ENCODE data around the gene ZC3H6.

Gene ZC3H6

GRCh38 chr2:112305132-112305531, 29.7 kb downstream of the ZC3H6 start:
- Histone ChIP-seq H3K4me2 (ENCODE audit: insufficient read depth, low read length, poor library complexity, severe bottlenecking) (no peak overlapping the region), H4K91ac (ENCODE audit: low read depth, low read length, poor library complexity) (no peak overlapping the region), H3K4me3 (ENCODE audit: low read length in 2 of 2) (no peak overlapping the region), H3K18ac (ENCODE audit: low read length) (no peak overlapping the region), H2AK5ac (ENCODE audit: low read depth, low read length) (no peak overlapping the region), H3K9ac (ENCODE audit: low read depth, low read length, poor library complexity) (no peak overlapping the region), H2AFZ (ENCODE audit: low read length) (no peak overlapping the region), H3K79me1 (ENCODE audit: low read depth, low read length) (no peaks in the 10 kb centered on the region), H3K27ac (replicated peaks; ENCODE audit: low read length) (no peak overlapping the region), H3K36me3 (replicated peaks in 1 of 2; ENCODE audit: control insufficient read depth in 2 of 2, insufficient read depth in 2 of 2, low read length in 2 of 2) (peaks cover 0 to 10% of the 10 kb centered on the region in 2 donors), H3K23ac (ENCODE audit: low read depth, low read length, poor library complexity) (no peak overlapping the region), H2BK5ac (ENCODE audit: low read length) (no peak overlapping the region), H3K27me3 (ENCODE audit: control insufficient read depth in 3 of 3, insufficient read depth in 3 of 3, low read depth in 1 of 3, low read length in 3 of 3) (no peaks in the 10 kb centered on the region), H2BK12ac (ENCODE audit: low read length) (no peak overlapping the region), H3K14ac (ENCODE audit: low read length) (no peak overlapping the region), H4K8ac (ENCODE audit: low read depth, low read length) (no peak overlapping the region), H3K4me1 (ENCODE audit: control insufficient read depth in 2 of 2, insufficient read depth in 1 of 2, low read depth in 1 of 2, low read length in 2 of 2) (peaks cover 0 to 2% of the 10 kb centered on the region in 2 donors), H2BK15ac (ENCODE audit: low read length) (no peak overlapping the region), H2BK120ac (ENCODE audit: low read depth, low read length) (no peak overlapping the region), H3K4ac (ENCODE audit: low read length) (no peak overlapping the region), H3K9me3 (replicated peaks in 1 of 2; ENCODE audit: control insufficient read depth in 2 of 2, insufficient read depth in 1 of 2, low read depth in 1 of 2, low read length in 2 of 2) (peaks cover 0 to 6% of the 10 kb centered on the region in 2 donors)
- no CpG with 5 or more reads among the region's 1 CpG for WGBS, 2 donors (ENCODE audit: extremely low coverage in 2 of 2, insufficient read length in 2 of 2, insufficient replicate concordance in 1 of 2)
- no peak for DNase-seq (ENCODE audit: low spot score)

DNA sequence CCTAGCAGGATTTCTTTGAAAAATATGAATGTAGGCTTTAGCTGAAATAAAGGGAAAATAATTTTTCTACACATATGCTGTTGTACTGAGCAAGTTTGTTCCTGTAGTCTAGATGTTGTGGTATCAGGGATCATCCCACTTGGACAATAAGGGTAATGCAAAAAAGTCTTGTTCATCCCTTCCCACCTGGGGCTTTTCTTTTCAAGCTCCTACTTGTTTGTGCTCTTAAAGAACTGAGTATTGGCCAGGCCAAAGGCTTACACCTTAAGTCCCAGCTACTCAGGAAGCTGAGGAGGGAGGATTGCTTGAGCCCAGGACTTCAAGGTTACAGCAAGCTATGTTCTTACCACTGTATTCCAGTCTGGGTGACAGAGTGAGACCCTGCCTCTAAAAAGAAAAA, 35.5 kb downstream of the ZC3H6 start:
- Histone ChIP-seq H3K79me1 (ENCODE audit: low read depth, low read length) (no peaks in the 10 kb centered on the region), H3K36me3 (replicated peaks in 1 of 2; ENCODE audit: control insufficient read depth in 2 of 2, insufficient read depth in 2 of 2, low read length in 2 of 2) (no peaks in the 10 kb centered on the region), H3K4me3 (ENCODE audit: low read length in 2 of 2) (no peak overlapping the region), H3K4me2 (ENCODE audit: insufficient read depth, low read length, poor library complexity, severe bottlenecking) (no peak overlapping the region), H3K4ac (ENCODE audit: low read length) (no peak overlapping the region), H3K27me3 (ENCODE audit: control insufficient read depth in 3 of 3, insufficient read depth in 3 of 3, low read depth in 1 of 3, low read length in 3 of 3) (no peaks in the 10 kb centered on the region), H4K91ac (ENCODE audit: low read depth, low read length, poor library complexity) (no peak overlapping the region), H3K23ac (ENCODE audit: low read depth, low read length, poor library complexity) (no peak overlapping the region), H3K18ac (ENCODE audit: low read length) (no peak overlapping the region), H2BK5ac (ENCODE audit: low read length) (no peak overlapping the region), H2AK5ac (ENCODE audit: low read depth, low read length) (no peak overlapping the region), H4K8ac (ENCODE audit: low read depth, low read length) (no peak overlapping the region), H3K14ac (ENCODE audit: low read length) (no peak overlapping the region), H3K9me3 (replicated peaks in 1 of 2; ENCODE audit: control insufficient read depth in 2 of 2, insufficient read depth in 1 of 2, low read depth in 1 of 2, low read length in 2 of 2) (no peaks in the 10 kb centered on the region), H2BK120ac (ENCODE audit: low read depth, low read length) (no peak overlapping the region), H2BK12ac (ENCODE audit: low read length) (no peak overlapping the region), H3K27ac (replicated peaks; ENCODE audit: low read length) (no peak overlapping the region), H2BK15ac (ENCODE audit: low read length) (no peak overlapping the region), H2AFZ (ENCODE audit: low read length) (no peak overlapping the region), H3K9ac (ENCODE audit: low read depth, low read length, poor library complexity) (no peak overlapping the region), H3K4me1 (ENCODE audit: control insufficient read depth in 2 of 2, insufficient read depth in 1 of 2, low read depth in 1 of 2, low read length in 2 of 2) (no peaks in the 10 kb centered on the region)
- no peak for DNase-seq (ENCODE audit: low spot score)

GRCh38 chr2:112311932-112312331, 36.5 kb downstream of the ZC3H6 start:
- H3K79me1 ChIP-seq (ENCODE audit: low read depth, low read length), result no peaks in the 10 kb centered on the region
- H2BK12ac ChIP-seq (ENCODE audit: low read length), result no peak overlapping the region
- H2BK5ac ChIP-seq (ENCODE audit: low read length), result no peak overlapping the region
- H3K4me2 ChIP-seq (ENCODE audit: insufficient read depth, low read length, poor library complexity, severe bottlenecking), result no peak overlapping the region
- no peak overlapping the region for H4K8ac ChIP-seq (ENCODE audit: low read depth, low read length)
- no peak for DNase-seq (ENCODE audit: low spot score)
- no peak overlapping the region for H3K18ac ChIP-seq (ENCODE audit: low read length)
- H3K36me3 ChIP-seq (replicated peaks in 1 of 2; ENCODE audit: control insufficient read depth in 2 of 2, insufficient read depth in 2 of 2, low read length in 2 of 2), result no peaks in the 10 kb centered on the region
- H3K27ac ChIP-seq (replicated peaks; ENCODE audit: low read length), result no peak overlapping the region
- H3K14ac ChIP-seq (ENCODE audit: low read length), result no peak overlapping the region
- no peak overlapping the region for H3K23ac ChIP-seq (ENCODE audit: low read depth, low read length, poor library complexity)
- H4K91ac ChIP-seq (ENCODE audit: low read depth, low read length, poor library complexity), result no peak overlapping the region
- no peaks in the 10 kb centered on the region for H3K27me3 ChIP-seq (ENCODE audit: control insufficient read depth in 3 of 3, insufficient read depth in 3 of 3, low read depth in 1 of 3, low read length in 3 of 3)
- no peak overlapping the region for H2BK15ac ChIP-seq (ENCODE audit: low read length)
- H3K9me3 ChIP-seq (replicated peaks in 1 of 2; ENCODE audit: control insufficient read depth in 2 of 2, insufficient read depth in 1 of 2, low read depth in 1 of 2, low read length in 2 of 2), result no peaks in the 10 kb centered on the region
- H2BK120ac ChIP-seq (ENCODE audit: low read depth, low read length), result no peak overlapping the region
- H3K9ac ChIP-seq (ENCODE audit: low read depth, low read length, poor library complexity), result no peak overlapping the region
- no peak overlapping the region for H2AFZ ChIP-seq (ENCODE audit: low read length)
- no peak overlapping the region for H3K4me3 ChIP-seq (ENCODE audit: low read length in 2 of 2)
- no peak overlapping the region for H3K4ac ChIP-seq (ENCODE audit: low read length)
- no peaks in the 10 kb centered on the region for H3K4me1 ChIP-seq (ENCODE audit: control insufficient read depth in 2 of 2, insufficient read depth in 1 of 2, low read depth in 1 of 2, low read length in 2 of 2)
- H2AK5ac ChIP-seq (ENCODE audit: low read depth, low read length), result no peak overlapping the region

- no peaks in the 10 kb centered on the region for H3K27me3 ChIP-seq (ENCODE audit: control insufficient read depth in 3 of 3, insufficient read depth in 3 of 3, low read depth in 1 of 3, low read length in 3 of 3)
- H2BK120ac ChIP-seq (ENCODE audit: low read depth, low read length), result no peak overlapping the region
- H3K4me2 ChIP-seq (ENCODE audit: insufficient read depth, low read length, poor library complexity, severe bottlenecking), result no peak overlapping the region
- no peaks in the 10 kb centered on the region for H3K4me1 ChIP-seq (ENCODE audit: control insufficient read depth in 2 of 2, insufficient read depth in 1 of 2, low read depth in 1 of 2, low read length in 2 of 2)
- no peak overlapping the region for H3K4me3 ChIP-seq (ENCODE audit: low read length in 2 of 2)
- no peak overlapping the region for H3K18ac ChIP-seq (ENCODE audit: low read length)
- H3K4ac ChIP-seq (ENCODE audit: low read length), result no peak overlapping the region
- H3K9ac ChIP-seq (ENCODE audit: low read depth, low read length, poor library complexity), result no peak overlapping the region
- no peaks in the 10 kb centered on the region for H3K36me3 ChIP-seq (replicated peaks in 1 of 2; ENCODE audit: control insufficient read depth in 2 of 2, insufficient read depth in 2 of 2, low read length in 2 of 2)
- no peak overlapping the region for H3K23ac ChIP-seq (ENCODE audit: low read depth, low read length, poor library complexity)
- no peak overlapping the region for H2BK12ac ChIP-seq (ENCODE audit: low read length)
- DNase-seq (ENCODE audit: low spot score), result no peak
- H2BK5ac ChIP-seq (ENCODE audit: low read length), result no peak overlapping the region
- no peak overlapping the region for H2BK15ac ChIP-seq (ENCODE audit: low read length)
- H3K9me3 ChIP-seq (replicated peaks in 1 of 2; ENCODE audit: control insufficient read depth in 2 of 2, insufficient read depth in 1 of 2, low read depth in 1 of 2, low read length in 2 of 2), result no peaks in the 10 kb centered on the region
- no peak overlapping the region for H3K14ac ChIP-seq (ENCODE audit: low read length)
- H3K27ac ChIP-seq (replicated peaks; ENCODE audit: low read length), result no peak overlapping the region
- no peak overlapping the region for H2AK5ac ChIP-seq (ENCODE audit: low read depth, low read length)
- no peak overlapping the region for H2AFZ ChIP-seq (ENCODE audit: low read length)
- no peak overlapping the region for H4K8ac ChIP-seq (ENCODE audit: low read depth, low read length)
- no peaks in the 10 kb centered on the region for H3K79me1 ChIP-seq (ENCODE audit: low read depth, low read length)
- no CpG with 5 or more reads among the region's 2 CpGs for WGBS, 2 donors (ENCODE audit: extremely low coverage in 2 of 2, insufficient read length in 2 of 2, insufficient replicate concordance in 1 of 2)
- H4K91ac ChIP-seq (ENCODE audit: low read depth, low read length, poor library complexity), result no peak overlapping the region
Observed at GRCh38 chr2:112312821-112313220, 37.4 kb downstream of the ZC3H6 start.
